HepG2 (cell line): ENCODE measurements around the gene SLC39A10. TPM values are rescaled to one million over a fixed set of nuclear protein-coding genes. Genes with fewer than 3 reads are reported as not detected.

Experiments
- CCDC6 ChIP-seq: sonication (generic); formaldehyde crosslinking; IDR thresholded peaks from 2 replicates; pipeline ENCODE4 v1.8.1; 2022; ENCODE audit warnings: mild to moderate bottlenecking, missing genetic modification reagents, moderate library complexity
- HMG20A ChIP-seq: IDR thresholded peaks from 2 replicates; pipeline ENCODE4 v1.6.1; 2016; ENCODE audit warnings: borderline replicate concordance
- MBNL3 ChIP-seq: fragments of 250-450 bp; sonication (Bioruptor Pico); conservative IDR thresholded peaks from 2 replicates; pipeline ENCODE4 v1.8.0; 2022; ENCODE audit warnings: mild to moderate bottlenecking, inconsistent platforms
- MEF2D ChIP-seq: sonication (generic); formaldehyde crosslinking; IDR thresholded peaks from 2 replicates; pipeline ENCODE4 v1.5.1; 2020; ENCODE audit warnings: mild to moderate bottlenecking, missing genetic modification reagents
- MYC ChIP-seq: sonication (generic); formaldehyde crosslinking; IDR thresholded peaks from 2 replicates; pipeline ENCODE4 v1.9.0; 2021; ENCODE audit warnings: missing genetic modification reagents, borderline replicate concordance
- PHF20 ChIP-seq: sonication (generic); formaldehyde crosslinking; IDR thresholded peaks from 2 replicates; pipeline ENCODE4 v1.5.0; 2020; ENCODE audit warnings: mild to moderate bottlenecking, missing genetic modification reagents
- RCOR2 ChIP-seq: IDR thresholded peaks from 2 replicates; pipeline ENCODE4 v1.6.1; 2016; ENCODE audit warnings: missing biosample characterization, missing genetic modification reagents
- STAG1 ChIP-seq: sonication (generic); formaldehyde crosslinking; IDR thresholded peaks from 2 replicates; pipeline ENCODE4 v1.4.0; 2020; ENCODE audit warnings: missing genetic modification reagents
- ZEB1 ChIP-seq: IDR thresholded peaks from 2 replicates; pipeline ENCODE4 v1.6.1; 2012; ENCODE audit warnings: mild to moderate bottlenecking, low read depth, inconsistent platforms; ENCODE audit not compliant: insufficient replicate concordance
- ZFP36 ChIP-seq: fragments of 150-350 bp; IDR thresholded peaks from 2 replicates; pipeline ENCODE4 v1.6.1; 2018; ENCODE audit warnings: borderline replicate concordance, low read length, low read depth; ENCODE audit not compliant: partially characterized antibody
- ZMYM4 ChIP-seq: sonication (generic); formaldehyde crosslinking; IDR thresholded peaks from 2 replicates; pipeline ENCODE4 v1.8.1; 2023; ENCODE audit warnings: mild to moderate bottlenecking, missing genetic modification reagents
- ZNF383 ChIP-seq: sonication (generic); formaldehyde crosslinking; IDR thresholded peaks from 2 replicates; pipeline ENCODE4 v1.4.0; 2020; ENCODE audit warnings: missing genetic modification reagents, mild to moderate bottlenecking, borderline replicate concordance
- polyA plus RNA-seq, 8 experiments: library from polyadenylated mRNA; depleted of rRNA in 3 of 8; stranded (reverse) in 7 of 8; unstranded in 1 of 8; fragments of >200 nt; fragmentation: Illumina TruSeq in 4 of 8; extraction: Trizol in 4 of 8; gene quantifications; 2 replicates each; pipeline versions ENCODE4 v1.2.1 to v1.2.3, GENCODE V29; 2011 to 2016; ENCODE audit warnings: low read depth in 4 of 8, missing spikeins in 1 of 8, mixed read lengths in 1 of 8; ENCODE audit not compliant: insufficient read depth in 1 of 8
- total RNA-seq, 5 experiments: library from RNA; depleted of rRNA; stranded (reverse); fragments of >200 nt; fragmentation: Illumina TruSeq; extraction: Trizol; gene quantifications; 2 replicates each; pipeline ENCODE4 v1.2.3, GENCODE V29; 2016; ENCODE audit warnings: low read depth in 1 of 5
- TF ChIP-seq, protein P1 (sequence below): sonication (generic); formaldehyde crosslinking; IDR thresholded peaks from 2 replicates; pipeline ENCODE4 v1.4.0; 2020; ENCODE audit warnings: low read depth, mild to moderate bottlenecking, missing genetic modification reagents
- TF ChIP-seq, protein P2 (sequence below): sonication (generic); formaldehyde crosslinking; IDR thresholded peaks from 2 replicates; pipeline ENCODE4 v1.5.0; 2020; ENCODE audit warnings: mild to moderate bottlenecking, missing genetic modification reagents
- TF ChIP-seq, protein P3 (sequence below): sonication (generic); formaldehyde crosslinking; IDR thresholded peaks from 2 replicates; pipeline ENCODE4 v1.5.1; 2020; ENCODE audit warnings: missing genetic modification reagents, mild to moderate bottlenecking, borderline replicate concordance
- TF ChIP-seq, protein P4 (sequence below): sonication (generic); formaldehyde crosslinking; IDR thresholded peaks from 2 replicates; pipeline ENCODE4 v1.4.0; 2020; ENCODE audit warnings: missing genetic modification reagents

The SLC39A10 gene
- total and polyA plus RNA-seq, 2 of the 13 experiments (the other 11 are each of a cell fraction or from before 2014, with no cell fraction given) = 13.2 to 21.0 TPM

DNA sequence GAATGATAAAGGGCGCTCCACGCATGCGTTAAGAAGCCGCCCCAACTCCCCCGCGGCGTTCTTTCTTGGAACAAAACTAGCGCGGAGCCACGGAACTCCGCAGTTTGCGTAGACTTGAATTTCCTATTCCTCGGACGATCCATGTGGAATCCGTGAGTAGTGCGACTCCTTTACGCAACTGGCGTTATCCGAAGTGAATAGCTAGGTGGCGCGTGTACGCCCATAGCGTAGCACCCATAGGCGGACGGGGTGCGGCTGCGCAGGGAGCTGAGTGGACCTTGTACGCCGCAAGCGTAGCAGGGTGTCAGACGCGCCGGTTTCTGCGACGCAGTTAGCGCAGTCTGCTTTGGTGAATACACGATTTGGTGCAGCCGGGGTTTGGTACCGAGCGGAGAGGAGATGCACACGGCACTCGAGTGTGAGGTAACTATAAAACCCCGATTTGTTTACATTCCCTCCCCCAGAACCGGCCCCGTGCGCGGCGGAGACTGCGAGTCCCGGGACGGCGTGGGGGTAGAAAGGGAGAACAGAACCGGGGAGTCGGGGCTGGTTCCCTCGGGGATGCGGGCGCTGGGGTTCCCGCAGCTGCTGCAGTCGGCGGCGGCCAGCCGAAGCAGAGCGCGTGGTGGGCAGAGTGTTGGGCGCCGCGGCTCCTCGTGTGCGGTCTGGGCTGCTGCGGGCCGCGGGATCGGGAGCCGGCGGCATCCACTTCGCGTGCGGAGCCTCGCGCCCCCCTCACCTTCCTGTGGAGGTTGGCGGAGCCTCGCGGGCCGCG, at the start of gene SLC39A10 (continued):
- no peak for TF ChIP-seq ZFP36
- TF ChIP-seq, protein P1, sequence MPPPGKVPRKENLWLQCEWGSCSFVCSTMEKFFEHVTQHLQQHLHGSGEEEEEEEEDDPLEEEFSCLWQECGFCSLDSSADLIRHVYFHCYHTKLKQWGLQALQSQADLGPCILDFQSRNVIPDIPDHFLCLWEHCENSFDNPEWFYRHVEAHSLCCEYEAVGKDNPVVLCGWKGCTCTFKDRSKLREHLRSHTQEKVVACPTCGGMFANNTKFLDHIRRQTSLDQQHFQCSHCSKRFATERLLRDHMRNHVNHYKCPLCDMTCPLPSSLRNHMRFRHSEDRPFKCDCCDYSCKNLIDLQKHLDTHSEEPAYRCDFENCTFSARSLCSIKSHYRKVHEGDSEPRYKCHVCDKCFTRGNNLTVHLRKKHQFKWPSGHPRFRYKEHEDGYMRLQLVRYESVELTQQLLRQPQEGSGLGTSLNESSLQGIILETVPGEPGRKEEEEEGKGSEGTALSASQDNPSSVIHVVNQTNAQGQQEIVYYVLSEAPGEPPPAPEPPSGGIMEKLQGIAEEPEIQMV (CRISPR knock-in tag) = peak; percentile 30
- TF ChIP-seq CCDC6 (CRISPR knock-in tag) = peak; percentile 53; the same call in 1 of the 2 replicates
- no peak for TF ChIP-seq RCOR2 (CRISPR knock-in tag)
- TF ChIP-seq, protein P2, sequence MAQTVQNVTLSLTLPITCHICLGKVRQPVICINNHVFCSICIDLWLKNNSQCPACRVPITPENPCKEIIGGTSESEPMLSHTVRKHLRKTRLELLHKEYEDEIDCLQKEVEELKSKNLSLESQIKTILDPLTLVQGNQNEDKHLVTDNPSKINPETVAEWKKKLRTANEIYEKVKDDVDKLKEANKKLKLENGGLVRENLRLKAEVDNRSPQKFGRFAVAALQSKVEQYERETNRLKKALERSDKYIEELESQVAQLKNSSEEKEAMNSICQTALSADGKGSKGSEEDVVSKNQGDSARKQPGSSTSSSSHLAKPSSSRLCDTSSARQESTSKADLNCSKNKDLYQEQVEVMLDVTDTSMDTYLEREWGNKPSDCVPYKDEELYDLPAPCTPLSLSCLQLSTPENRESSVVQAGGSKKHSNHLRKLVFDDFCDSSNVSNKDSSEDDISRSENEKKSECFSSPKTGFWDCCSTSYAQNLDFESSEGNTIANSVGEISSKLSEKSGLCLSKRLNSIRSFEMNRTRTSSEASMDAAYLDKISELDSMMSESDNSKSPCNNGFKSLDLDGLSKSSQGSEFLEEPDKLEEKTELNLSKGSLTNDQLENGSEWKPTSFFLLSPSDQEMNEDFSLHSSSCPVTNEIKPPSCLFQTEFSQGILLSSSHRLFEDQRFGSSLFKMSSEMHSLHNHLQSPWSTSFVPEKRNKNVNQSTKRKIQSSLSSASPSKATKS = no peak
- no peak for TF ChIP-seq ZNF383 (CRISPR knock-in tag)
- TF ChIP-seq, protein P3, sequence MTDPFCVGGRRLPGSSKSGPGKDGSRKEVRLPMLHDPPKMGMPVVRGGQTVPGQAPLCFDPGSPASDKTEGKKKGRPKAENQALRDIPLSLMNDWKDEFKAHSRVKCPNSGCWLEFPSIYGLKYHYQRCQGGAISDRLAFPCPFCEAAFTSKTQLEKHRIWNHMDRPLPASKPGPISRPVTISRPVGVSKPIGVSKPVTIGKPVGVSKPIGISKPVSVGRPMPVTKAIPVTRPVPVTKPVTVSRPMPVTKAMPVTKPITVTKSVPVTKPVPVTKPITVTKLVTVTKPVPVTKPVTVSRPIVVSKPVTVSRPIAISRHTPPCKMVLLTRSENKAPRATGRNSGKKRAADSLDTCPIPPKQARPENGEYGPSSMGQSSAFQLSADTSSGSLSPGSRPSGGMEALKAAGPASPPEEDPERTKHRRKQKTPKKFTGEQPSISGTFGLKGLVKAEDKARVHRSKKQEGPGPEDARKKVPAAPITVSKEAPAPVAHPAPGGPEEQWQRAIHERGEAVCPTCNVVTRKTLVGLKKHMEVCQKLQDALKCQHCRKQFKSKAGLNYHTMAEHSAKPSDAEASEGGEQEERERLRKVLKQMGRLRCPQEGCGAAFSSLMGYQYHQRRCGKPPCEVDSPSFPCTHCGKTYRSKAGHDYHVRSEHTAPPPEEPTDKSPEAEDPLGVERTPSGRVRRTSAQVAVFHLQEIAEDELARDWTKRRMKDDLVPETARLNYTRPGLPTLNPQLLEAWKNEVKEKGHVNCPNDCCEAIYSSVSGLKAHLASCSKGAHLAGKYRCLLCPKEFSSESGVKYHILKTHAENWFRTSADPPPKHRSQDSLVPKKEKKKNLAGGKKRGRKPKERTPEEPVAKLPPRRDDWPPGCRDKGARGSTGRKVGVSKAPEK (CRISPR knock-in tag) = peak; percentile 58; the same call in 1 of the 2 replicates
- no peak for TF ChIP-seq ZEB1
- peak; percentile 80 for TF ChIP-seq MYC (CRISPR knock-in tag)
- no peak for TF ChIP-seq HMG20A
- peak; percentile 97 for TF ChIP-seq ZMYM4 (CRISPR knock-in tag)
- peak; percentile 65 for TF ChIP-seq MEF2D (CRISPR knock-in tag)
- 0 out of 2 replicates have a peak, but pooled peaks have one; percentile 14 for TF ChIP-seq PHF20 (CRISPR knock-in tag)
- no peak for TF ChIP-seq MBNL3
- TF ChIP-seq STAG1 (CRISPR knock-in tag) = no peak
- TF ChIP-seq, protein P4, sequence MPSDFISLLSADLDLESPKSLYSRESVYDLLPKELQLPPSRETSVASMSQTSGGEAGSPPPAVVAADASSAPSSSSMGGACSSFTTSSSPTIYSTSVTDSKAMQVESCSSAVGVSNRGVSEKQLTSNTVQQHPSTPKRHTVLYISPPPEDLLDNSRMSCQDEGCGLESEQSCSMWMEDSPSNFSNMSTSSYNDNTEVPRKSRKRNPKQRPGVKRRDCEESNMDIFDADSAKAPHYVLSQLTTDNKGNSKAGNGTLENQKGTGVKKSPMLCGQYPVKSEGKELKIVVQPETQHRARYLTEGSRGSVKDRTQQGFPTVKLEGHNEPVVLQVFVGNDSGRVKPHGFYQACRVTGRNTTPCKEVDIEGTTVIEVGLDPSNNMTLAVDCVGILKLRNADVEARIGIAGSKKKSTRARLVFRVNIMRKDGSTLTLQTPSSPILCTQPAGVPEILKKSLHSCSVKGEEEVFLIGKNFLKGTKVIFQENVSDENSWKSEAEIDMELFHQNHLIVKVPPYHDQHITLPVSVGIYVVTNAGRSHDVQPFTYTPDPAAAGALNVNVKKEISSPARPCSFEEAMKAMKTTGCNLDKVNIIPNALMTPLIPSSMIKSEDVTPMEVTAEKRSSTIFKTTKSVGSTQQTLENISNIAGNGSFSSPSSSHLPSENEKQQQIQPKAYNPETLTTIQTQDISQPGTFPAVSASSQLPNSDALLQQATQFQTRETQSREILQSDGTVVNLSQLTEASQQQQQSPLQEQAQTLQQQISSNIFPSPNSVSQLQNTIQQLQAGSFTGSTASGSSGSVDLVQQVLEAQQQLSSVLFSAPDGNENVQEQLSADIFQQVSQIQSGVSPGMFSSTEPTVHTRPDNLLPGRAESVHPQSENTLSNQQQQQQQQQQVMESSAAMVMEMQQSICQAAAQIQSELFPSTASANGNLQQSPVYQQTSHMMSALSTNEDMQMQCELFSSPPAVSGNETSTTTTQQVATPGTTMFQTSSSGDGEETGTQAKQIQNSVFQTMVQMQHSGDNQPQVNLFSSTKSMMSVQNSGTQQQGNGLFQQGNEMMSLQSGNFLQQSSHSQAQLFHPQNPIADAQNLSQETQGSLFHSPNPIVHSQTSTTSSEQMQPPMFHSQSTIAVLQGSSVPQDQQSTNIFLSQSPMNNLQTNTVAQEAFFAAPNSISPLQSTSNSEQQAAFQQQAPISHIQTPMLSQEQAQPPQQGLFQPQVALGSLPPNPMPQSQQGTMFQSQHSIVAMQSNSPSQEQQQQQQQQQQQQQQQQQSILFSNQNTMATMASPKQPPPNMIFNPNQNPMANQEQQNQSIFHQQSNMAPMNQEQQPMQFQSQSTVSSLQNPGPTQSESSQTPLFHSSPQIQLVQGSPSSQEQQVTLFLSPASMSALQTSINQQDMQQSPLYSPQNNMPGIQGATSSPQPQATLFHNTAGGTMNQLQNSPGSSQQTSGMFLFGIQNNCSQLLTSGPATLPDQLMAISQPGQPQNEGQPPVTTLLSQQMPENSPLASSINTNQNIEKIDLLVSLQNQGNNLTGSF = 0 out of 2 replicates have a peak, but pooled peaks have one; percentile 48
